ENCODE data around the gene TMEM37. TPM values are rescaled to one million over a fixed set of nuclear protein-coding genes. Genes with fewer than 3 reads are reported as not detected.
A peak's percentile ranks its signal among the peaks of the same experiment; 100 is the strongest.

TMEM37 gene
- total RNA-seq, 2 donors from 2014 or later, result 6.1 to 16.4 TPM

GRCh38 chr2:119442226-119442619 is 10.6 kb downstream of the TMEM37 start:
- ATAC-seq (no peak), DNase-seq (no peak)
- intact Hi-C loops (cut with DNase I), result no loop called here

DNA sequence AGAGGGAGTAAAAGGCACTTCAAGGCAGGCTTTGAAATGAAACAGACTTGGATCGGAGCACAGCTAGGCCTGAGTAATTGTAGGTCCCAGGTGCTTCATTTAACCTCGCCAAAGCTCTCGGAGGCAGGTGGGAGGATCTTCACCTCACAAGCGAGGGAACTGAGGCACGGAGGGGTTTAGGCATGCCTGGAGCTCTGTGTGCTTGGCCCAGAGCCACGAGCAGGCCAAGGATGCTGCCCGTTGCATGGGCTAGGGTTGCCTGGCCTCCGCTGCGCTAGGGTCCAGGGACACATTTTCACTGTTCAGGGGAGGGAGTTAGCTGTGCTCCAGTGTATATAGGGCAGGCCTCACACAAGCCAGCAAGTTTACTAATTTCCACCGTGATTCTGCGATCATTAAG is 11.2 kb downstream of the TMEM37 start:
- ATAC-seq (no peak), DNase-seq (no peak)
- intact Hi-C loops (cut with DNase I), result no loop called here

DNA sequence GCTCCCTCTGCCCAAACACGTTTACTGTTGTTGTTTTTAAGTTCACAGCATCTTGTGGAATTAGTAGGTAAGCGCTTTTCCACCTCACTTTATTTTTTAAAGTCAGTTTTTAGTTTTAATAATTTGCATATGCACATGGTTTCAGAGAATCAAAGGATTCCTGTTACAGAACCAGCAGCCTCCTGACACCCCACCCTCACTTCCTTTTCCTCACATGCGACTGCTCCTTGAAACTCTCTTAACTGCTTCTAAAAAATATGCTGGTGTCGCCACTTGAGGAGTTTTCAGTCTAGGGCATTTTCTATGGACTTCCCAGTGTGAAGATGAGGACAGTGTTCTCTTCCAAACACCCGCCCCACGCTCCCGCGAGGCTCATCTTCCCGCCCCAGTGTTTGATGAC is 14.4 kb downstream of the TMEM37 start:
- intact Hi-C loops (cut with DNase I), result no loop called here
- no peak for ATAC-seq
- DNase-seq, result no peak

DNA sequence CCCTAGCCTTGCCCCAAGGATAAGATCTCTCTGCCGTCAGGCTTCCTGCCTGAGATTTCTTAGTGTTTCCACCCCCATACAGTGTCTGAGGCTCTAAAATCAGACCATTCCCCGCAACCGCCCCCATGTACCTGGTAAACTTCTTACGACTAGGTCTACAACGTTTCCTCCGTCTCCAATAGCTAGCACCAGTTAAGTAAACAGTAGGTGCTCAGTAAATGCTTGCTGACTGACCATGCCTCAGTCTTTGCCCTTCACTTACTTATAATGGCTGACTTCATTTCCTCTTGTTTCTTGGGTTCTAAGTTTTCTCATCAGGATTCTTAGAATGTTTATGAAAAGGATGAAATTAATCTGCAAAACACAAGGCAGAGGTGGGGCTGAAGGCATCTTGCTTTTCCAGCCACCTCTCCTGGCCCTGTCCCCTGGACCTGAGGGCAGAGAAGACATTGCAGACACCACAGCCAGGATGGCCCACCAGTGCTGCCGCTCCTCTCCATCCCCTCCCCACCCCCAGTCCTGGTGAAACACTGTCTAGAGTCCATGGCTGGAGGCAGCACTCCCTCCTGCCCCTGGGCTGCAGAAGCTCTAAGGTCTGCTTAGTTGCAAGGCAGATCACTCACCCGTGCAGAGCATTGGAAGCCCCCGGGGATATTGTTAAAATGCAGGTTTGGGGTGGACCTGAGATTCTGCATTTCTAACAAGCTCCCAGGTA is 16.9 kb downstream of the TMEM37 start:
- ATAC-seq (no peak), DNase-seq (no peak)
- intact Hi-C loops (cut with DNase I), result no loop called here

DNA sequence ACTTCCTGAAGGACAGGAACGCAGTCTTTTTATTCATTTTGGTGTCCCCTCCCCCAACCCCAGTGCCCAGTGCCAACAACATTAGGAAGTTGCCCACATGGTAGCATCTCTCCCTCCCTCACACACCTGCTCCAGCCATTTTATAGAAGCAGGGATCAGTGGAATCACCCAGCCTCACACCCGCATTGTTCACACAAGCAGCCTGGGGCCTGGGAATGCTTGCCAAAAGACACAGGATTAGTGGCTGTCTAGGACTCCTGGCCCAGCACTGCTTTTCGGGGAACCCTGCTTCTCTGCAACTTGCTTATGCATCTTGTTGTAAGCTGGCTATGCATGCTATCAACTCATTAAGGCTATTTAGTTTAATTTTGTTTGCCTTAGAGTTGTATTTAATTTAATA is 17.9 kb downstream of the TMEM37 start:
- DNase-seq, result no peak
- intact Hi-C loops (cut with DNase I), result no loop called here
- ATAC-seq, result no peak

DNA sequence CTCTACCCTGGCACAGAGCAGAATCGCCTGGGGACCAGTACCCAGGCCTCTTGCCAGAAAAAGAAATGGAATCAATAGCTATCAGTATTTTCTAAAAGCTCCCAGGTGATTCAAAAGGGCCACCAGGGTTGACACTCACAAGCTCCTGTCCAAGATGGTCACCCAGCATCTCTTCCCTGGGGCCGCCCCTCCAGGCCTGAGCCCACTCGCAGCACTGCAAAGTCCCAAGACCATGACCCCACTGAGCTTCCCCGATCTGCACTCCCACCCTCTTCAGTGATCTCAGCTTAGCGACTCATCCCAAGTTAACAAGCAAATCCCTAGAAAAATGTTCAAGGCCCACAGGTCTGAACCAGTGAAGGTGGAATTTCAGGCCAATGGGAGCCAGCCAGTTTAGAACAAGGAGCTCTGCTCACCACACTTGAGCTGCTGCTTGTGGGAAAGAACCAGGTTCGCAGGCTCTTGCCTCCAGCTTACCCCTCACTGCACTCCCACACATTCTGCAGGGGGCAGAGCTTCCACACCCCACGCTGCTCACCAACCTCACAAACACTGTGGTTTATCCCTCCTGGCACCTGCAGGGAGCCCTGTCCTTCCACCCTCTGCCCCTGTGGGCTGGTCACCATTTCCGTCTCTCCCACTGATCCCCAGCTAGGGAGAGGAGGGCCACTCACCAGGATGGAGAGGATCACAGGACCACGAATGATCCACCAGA is 19.8 kb downstream of the TMEM37 start:
- intact Hi-C loops (cut with DNase I), result no loop called here
- no peak for DNase-seq
- ATAC-seq, result no peak

- DNase-seq (no peak), ATAC-seq (no peak)
- intact Hi-C loops (cut with DNase I), result no loop called here
Measured at GRCh38 chr2:119453972-119454593, 22.4 kb downstream of the TMEM37 start.

DNA sequence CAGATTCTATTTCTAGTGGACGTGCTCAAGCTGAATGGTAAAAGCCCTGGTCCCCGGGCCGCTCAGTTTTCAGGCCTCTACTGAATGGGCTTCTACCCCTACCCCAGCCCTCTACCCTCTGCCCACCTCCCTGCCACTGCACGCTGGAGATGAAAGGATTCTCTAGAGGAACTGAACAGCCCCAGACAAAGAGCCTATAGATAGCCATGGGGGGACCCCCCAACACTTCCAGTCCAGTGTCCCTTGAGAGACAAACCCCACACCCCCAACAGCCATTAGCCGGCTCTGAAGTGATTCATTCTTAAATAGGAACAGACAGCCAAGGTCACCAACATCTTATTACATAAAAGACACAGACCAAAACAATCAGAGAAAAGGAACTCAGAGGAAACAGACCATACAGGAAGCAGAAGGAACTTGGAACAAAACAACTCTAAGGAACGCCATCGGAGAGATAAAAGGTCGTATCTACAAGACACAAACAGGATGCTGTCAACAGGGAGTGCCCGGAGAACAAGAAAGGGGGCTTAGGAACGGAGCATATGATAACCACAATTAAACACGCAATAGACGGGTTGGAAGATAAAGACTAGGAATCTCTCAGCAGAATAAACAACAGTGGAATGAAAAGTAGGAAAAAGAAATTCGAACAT is 23.5 kb downstream of the TMEM37 start:
- DNase-seq (no peak), ATAC-seq (no peak)
- intact Hi-C loops (cut with DNase I), result no loop called here

DNA sequence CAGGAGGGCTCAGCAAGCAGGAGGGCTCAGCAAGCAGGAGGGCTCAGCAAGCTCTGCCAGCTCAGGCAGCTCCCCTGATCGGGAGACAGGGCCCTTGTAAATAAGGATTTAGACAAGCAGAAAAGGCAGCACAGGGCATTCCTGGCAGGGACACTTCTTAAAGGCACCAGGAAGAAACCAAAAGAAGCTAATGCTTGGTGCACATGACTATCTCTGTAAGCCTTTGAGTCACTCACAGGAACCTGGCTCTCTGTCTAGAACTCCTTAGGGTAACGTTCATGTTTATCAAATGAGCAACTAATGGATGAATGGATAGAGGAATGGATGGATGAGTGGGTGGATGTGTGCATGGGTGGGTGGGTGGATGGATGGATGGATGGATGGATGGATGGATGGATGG is 28.4 kb downstream of the TMEM37 start:
- DNase-seq (no peak), ATAC-seq (no peak)
- intact Hi-C loops (cut with DNase I), result no loop called here

GRCh38 chr2:119461811-119462210 is 30.2 kb downstream of the TMEM37 start:
- DNase-seq, result no peak
- ATAC-seq, result no peak
- intact Hi-C loops (cut with DNase I), result no loop called here

DNA sequence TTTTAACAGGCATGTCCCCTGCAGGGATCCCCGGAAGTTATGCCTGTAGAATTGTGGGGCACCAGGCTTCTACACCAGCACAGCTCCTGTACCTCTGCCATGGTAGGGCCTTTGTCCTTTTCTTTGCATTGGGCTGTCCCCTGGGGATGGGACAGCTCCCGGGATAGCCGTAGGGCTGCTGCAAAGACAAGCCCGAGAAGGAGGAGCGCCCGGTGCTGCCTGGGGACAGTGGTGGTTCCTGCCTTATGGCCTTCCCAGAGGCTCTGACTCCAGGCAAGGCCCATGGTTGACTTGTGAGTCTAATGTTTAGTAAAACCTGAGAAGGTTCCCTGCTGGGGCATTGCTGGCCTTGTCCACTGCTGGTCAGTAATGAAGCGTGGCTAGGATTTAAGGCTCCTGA is 30.9 kb downstream of the TMEM37 start:
- DNase-seq (no peak), ATAC-seq (no peak)
- intact Hi-C loops (cut with DNase I), result no loop called here

GRCh38 chr2:119463136-119463535 is 31.5 kb downstream of the TMEM37 start:
- DNase-seq, result no peak
- ATAC-seq, result no peak
- intact Hi-C loops (cut with DNase I), result no loop called here

GRCh38 chr2:119463990-119464389 is 32.3 kb downstream of the TMEM37 start:
- intact Hi-C loops (cut with DNase I), result no loop called here
- DNase-seq (no peak), ATAC-seq (no peak)

DNA sequence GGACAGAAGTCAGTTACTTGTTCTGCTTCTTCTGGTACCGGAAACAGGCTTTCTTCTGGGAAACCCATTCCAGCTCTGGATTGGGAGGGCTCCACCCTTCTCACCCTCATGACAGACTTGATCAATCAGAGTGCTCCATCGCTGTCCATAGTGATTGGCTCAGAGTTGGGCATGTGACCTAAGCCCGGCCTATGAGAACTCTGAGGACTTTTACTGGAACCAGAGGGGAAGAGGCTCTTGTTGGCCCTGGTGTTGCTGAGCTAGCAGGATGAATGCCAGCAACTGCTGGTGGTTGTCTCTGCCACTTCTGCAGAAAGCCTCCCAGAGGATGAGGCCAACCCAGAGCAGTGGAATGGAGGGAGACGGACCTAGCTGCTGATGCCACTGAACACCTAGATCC is 33.3 kb downstream of the TMEM37 start:
- no peak for DNase-seq
- intact Hi-C loops (cut with DNase I), result no loop called here
- ATAC-seq, result peak; percentile 79 to 81

DNA sequence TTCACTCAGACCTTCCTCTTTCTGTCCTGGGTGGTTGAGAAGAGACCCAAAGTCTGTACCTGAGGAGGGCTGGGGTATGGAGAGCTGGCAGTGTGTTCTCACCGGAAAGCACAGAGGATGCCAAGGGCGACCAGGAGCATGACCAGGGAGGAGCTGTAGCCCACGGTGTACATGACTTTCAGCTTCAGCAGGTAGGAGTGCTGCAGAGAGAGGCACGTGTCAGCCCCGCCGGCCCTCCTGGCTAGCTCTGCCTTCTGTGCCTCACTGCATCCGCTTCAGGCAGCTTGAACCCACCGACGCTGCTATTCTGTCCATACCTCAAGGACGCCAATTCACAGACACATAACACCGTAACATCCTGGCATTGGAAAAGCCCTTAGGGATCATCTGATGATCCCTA is 34.0 kb downstream of the TMEM37 start:
- DNase-seq (no peak), ATAC-seq (no peak)
- intact Hi-C loops (cut with DNase I), result no loop called here

DNA sequence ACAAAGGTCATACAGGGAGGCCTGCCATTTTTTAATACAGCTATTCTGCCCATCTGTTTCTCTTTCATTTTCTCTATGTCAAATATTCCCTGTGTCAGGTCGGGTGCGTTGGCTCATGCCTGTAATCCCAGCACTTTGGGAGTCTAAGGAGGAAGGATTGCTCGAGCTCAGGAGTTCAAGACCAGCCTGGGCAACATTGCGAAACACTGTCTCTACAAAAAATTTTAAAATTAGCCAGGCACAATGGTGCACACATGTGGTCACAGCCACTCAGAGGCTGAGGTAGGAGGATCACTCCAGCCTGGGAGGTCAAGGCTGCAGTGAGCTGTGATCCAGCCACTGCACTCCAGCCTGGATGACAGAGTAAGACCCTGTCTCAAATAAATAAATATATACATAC is 34.7 kb downstream of the TMEM37 start:
- ATAC-seq (no peak), DNase-seq (no peak)
- intact Hi-C loops (cut with DNase I), result no loop called here

GRCh38 chr2:119468154-119468955 is 36.7 kb downstream of the TMEM37 start:
- DNase-seq (no peak), ATAC-seq (no peak)
- intact Hi-C loops (cut with DNase I), result no loop called here

- intact Hi-C loops (cut with DNase I), result no loop called here
- DNase-seq (no peak), ATAC-seq (no peak)
Measured at GRCh38 chr2:119469131-119469530, 37.5 kb downstream of the TMEM37 start.

DNA sequence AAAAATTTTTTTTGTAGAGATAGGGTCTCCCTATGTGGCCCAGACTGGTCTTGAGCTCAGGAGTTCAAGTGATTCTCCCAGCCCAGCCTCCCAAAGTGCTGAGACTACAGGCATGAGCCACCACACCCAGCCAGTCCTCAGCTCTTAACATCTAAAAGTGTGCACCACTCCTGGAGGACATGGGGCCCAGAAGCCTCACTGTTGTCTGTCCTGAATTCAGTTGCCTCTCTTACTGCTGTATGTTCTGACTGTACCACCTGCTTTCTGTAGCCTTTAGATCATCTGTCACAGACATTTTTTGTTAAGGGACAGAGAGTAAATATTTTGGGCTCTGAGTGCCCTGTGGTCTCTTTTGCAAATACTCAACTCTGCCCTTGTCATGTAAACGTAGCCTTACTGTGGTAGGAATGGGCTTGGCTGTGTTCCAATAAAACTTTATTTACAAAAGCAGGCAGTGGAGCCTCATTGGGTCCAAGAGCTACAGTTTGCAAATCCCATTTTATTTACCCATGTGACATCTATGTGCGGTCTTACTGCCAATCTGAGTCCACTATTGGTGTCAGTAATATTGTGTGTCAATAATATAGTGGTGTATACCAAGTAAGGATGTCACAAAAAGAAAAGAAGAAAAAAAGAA is 38.1 kb downstream of the TMEM37 start:
- DNase-seq, result no peak
- intact Hi-C loops (cut with DNase I), result no loop called here
- no peak for ATAC-seq

Measured in left cardiac atrium (tissue), 4 donors.